ENCODE results near the gene SLC44A3. TPM values are rescaled to one million over a fixed set of nuclear protein-coding genes. Genes with fewer than 3 reads are reported as not detected.
A peak's percentile ranks its signal among the peaks of the same experiment; 100 is the strongest.
"Not testable (repeated sequence)": the region's sequence is repeated elsewhere in the genome, so short reads cannot be mapped to it uniquely, and the experiment has no call there.

Gene SLC44A3
- total RNA-seq, 1 experiment from 2014 or later, result not detected

GRCh38 chr1:94931254-94931841 is 111.2 kb downstream of the SLC44A3 start:
- DNase-seq (ENCODE audit: low spot score), result no peak

- no peak for DNase-seq (ENCODE audit: low spot score)
Observed at GRCh38 chr1:94934551-94934950, 114.4 kb downstream of the SLC44A3 start.

GRCh38 chr1:94935034-94935433 is 114.9 kb downstream of the SLC44A3 start:
- no peak for DNase-seq (ENCODE audit: low spot score)

GRCh38 chr1:94935476-94935875 is 115.3 kb downstream of the SLC44A3 start:
- no peak for DNase-seq (ENCODE audit: low spot score)

- peak; percentile 47 for DNase-seq (ENCODE audit: low spot score)
Observed at GRCh38 chr1:94936861-94937620, 116.9 kb downstream of the SLC44A3 start.

DNA sequence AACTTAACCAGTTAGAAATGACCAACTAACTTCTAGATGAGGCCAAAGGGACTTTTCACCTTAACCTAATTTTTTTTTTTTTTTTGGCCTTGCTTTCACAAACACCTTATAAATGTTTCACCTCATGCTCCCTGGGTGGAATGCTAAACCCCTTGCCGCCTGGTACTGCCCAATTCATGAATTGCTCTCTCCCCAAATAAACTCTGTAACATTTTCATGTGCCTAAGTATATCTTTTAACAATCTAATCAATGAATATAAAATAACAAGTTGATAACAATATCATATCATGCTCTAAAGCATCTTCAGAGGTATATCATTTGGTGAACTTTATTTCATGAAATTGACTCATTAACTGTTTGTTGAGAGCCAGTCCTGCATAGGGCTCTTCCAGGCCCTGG is 117.7 kb downstream of the SLC44A3 start:
- no peak for DNase-seq (ENCODE audit: low spot score)

- DNase-seq (ENCODE audit: low spot score), result no peak
Observed at GRCh38 chr1:94940738-94941137, 120.6 kb downstream of the SLC44A3 start.

GRCh38 chr1:94941480-94941879 is 121.3 kb downstream of the SLC44A3 start:
- DNase-seq (ENCODE audit: low spot score), result not testable (repeated sequence)

- DNase-seq (ENCODE audit: low spot score), result no peak
Observed at GRCh38 chr1:94942171-94943128, 122.3 kb downstream of the SLC44A3 start.

Other genes starting within 250 kb of the SLC44A3 start
- gene CNN3, start 106.8 kb downstream of the SLC44A3 start, total RNA-seq (2014; rRNA removed; shearing (Covaris generic)), result 227 and 277 TPM in 2 replicates